WTC11 (cell line): ENCODE results near the gene LTF. TPM values are rescaled to one million over a fixed set of nuclear protein-coding genes. Genes with fewer than 3 reads are reported as not detected.

Experiments used
- ATAC-seq: fragments of 200-7000 bp; cut with Tn5 transposase; 2 replicates; pipeline ENCODE4 v1.10.0; 2021; ENCODE audit warnings: mild to moderate bottlenecking, moderate library complexity
- CTCF ChIA-PET: fragments of 300-600 bp; sonication (Branson Sonifier 250); formaldehyde crosslinking; loops from one replicate; lab custom pipeline; 2021; ENCODE audit warnings: antibody characterized with exemption; lab: Charles Lee
- POLR2A ChIA-PET: fragments of 350-600 bp; sonication (Branson Sonifier 250); formaldehyde crosslinking; loops from one replicate; lab custom pipeline; 2021; ENCODE audit warnings: antibody characterized with exemption; lab: Charles Lee
- DNase-seq: peaks from one replicate; pipeline ENCODE4 v3.0.0; 2021; ENCODE audit warnings: low spot score
- H3K27ac Mint-ChIP-seq: 2 replicates; pipeline ENCODE4 v1.8.0; 2021; ENCODE audit warnings: mixed read lengths
- H3K27me3 Mint-ChIP-seq: 2 replicates; pipeline ENCODE4 v1.8.0; 2021; ENCODE audit warnings: low read depth, mild to moderate bottlenecking, moderate library complexity, mixed read lengths
- H3K36me3 Mint-ChIP-seq: 2 replicates; pipeline ENCODE4 v1.8.0; 2021; ENCODE audit warnings: mixed read lengths
- H3K4me1 Mint-ChIP-seq: 2 replicates; pipeline ENCODE4 v1.8.0; 2022; ENCODE audit warnings: mixed read lengths
- H3K4me3 Mint-ChIP-seq: 2 replicates; pipeline ENCODE4 v1.8.0; 2021; ENCODE audit warnings: mild to moderate bottlenecking, moderate library complexity, mixed read lengths
- H3K9me3 Mint-ChIP-seq: 2 replicates; pipeline ENCODE4 v1.8.0; 2021; ENCODE audit warnings: mixed read lengths
- ATF2 ChIP-seq: sonication (generic); formaldehyde crosslinking; IDR thresholded peaks from 2 replicates; pipeline ENCODE4 v1.8.1; 2022; ENCODE audit warnings: low read depth, missing genetic modification reagents, borderline replicate concordance
- CREB1 ChIP-seq: sonication (generic); formaldehyde crosslinking; IDR thresholded peaks from 2 replicates; pipeline ENCODE4 v1.8.0; 2023; ENCODE audit warnings: mild to moderate bottlenecking, missing genetic modification reagents
- CREM ChIP-seq: sonication (generic); formaldehyde crosslinking; IDR thresholded peaks from 2 replicates; pipeline ENCODE4 v1.8.1; 2022; ENCODE audit warnings: mild to moderate bottlenecking, missing genetic modification reagents, moderate library complexity
- CTCF ChIP-seq: fragments of 200-600 bp; IDR thresholded peaks from 2 replicates; pipeline ENCODE4 v1.8.0; 2022; ENCODE audit warnings: antibody characterized with exemption
- EMX1 ChIP-seq: fragments of 250-450 bp; sonication (Bioruptor Pico); IDR thresholded peaks from 2 replicates; pipeline ENCODE4 v1.8.0; 2021; ENCODE audit warnings: mild to moderate bottlenecking
- FOXP1 ChIP-seq: sonication (generic); formaldehyde crosslinking; IDR thresholded peaks from 2 replicates; pipeline ENCODE4 v1.8.0; 2022; ENCODE audit warnings: missing genetic modification reagents, mild to moderate bottlenecking, moderate library complexity, borderline replicate concordance
- GTF2I ChIP-seq: fragments of 250-450 bp; sonication (Bioruptor Pico); conservative IDR thresholded peaks from 2 replicates; pipeline ENCODE4 v1.4.0; 2021; ENCODE audit warnings: mild to moderate bottlenecking
- JAZF1 ChIP-seq: fragments of 250-450 bp; sonication (Bioruptor Pico); IDR thresholded peaks from 2 replicates; pipeline ENCODE4 v1.9.0; 2021; ENCODE audit warnings: moderate library complexity, mild to moderate bottlenecking, inconsistent platforms
- JUN ChIP-seq: sonication (generic); formaldehyde crosslinking; IDR thresholded peaks from 2 replicates; pipeline ENCODE4 v1.8.0; 2023; ENCODE audit warnings: mild to moderate bottlenecking, missing genetic modification reagents
- MXD4 ChIP-seq: fragments of 250-450 bp; sonication (Bioruptor Pico); IDR thresholded peaks from 2 replicates; pipeline ENCODE4 v1.8.0; 2021; ENCODE audit warnings: mild to moderate bottlenecking, moderate library complexity, borderline replicate concordance
- NR3C1 ChIP-seq: sonication (generic); formaldehyde crosslinking; conservative IDR thresholded peaks from 2 replicates; pipeline ENCODE4 v1.8.1; 2023; ENCODE audit warnings: low read depth, mild to moderate bottlenecking, missing genetic modification reagents
- RORB ChIP-seq: fragments of 250-450 bp; sonication (Bioruptor Pico); IDR thresholded peaks from 2 replicates; pipeline ENCODE4 v1.9.0; 2021; ENCODE audit warnings: mild to moderate bottlenecking
- SMAD3 ChIP-seq: sonication (generic); formaldehyde crosslinking; IDR thresholded peaks from 2 replicates; pipeline ENCODE4 v1.8.0; 2022; ENCODE audit warnings: missing genetic modification reagents, mild to moderate bottlenecking, borderline replicate concordance
- USF1 ChIP-seq: sonication (generic); formaldehyde crosslinking; IDR thresholded peaks from 2 replicates; pipeline ENCODE4 v1.8.0; 2022; ENCODE audit warnings: mild to moderate bottlenecking, missing genetic modification reagents
- ZBTB43 ChIP-seq: sonication (generic); formaldehyde crosslinking; IDR thresholded peaks from 2 replicates; pipeline ENCODE4 v1.8.1; 2023; ENCODE audit warnings: mild to moderate bottlenecking, missing genetic modification reagents
- ZMAT4 ChIP-seq: fragments of 250-450 bp; sonication (Bioruptor Pico); IDR thresholded peaks from 2 replicates; pipeline ENCODE4 v1.9.0; 2021; ENCODE audit warnings: mild to moderate bottlenecking
- ZNF138 ChIP-seq: sonication (generic); formaldehyde crosslinking; conservative IDR thresholded peaks from 2 replicates; pipeline ENCODE4 v1.8.1; 2022; ENCODE audit warnings: mild to moderate bottlenecking, moderate library complexity, missing genetic modification reagents
- ZNF425 ChIP-seq: fragments of 250-450 bp; sonication (Bioruptor Pico); conservative IDR thresholded peaks from 2 replicates; pipeline ENCODE4 v1.9.0; 2021; ENCODE audit warnings: mild to moderate bottlenecking
- total RNA-seq: library from RNA; stranded (reverse); gene quantifications from 3 replicates; pipeline ENCODE4 v1.2.3, GENCODE V29; 2021
- TF ChIP-seq, protein P1 (sequence below): sonication (generic); formaldehyde crosslinking; IDR thresholded peaks from 2 replicates; pipeline ENCODE4 v1.8.0; 2022; ENCODE audit warnings: mild to moderate bottlenecking, missing genetic modification reagents
- TF ChIP-seq, protein P2 (sequence below): sonication (generic); formaldehyde crosslinking; IDR thresholded peaks from 2 replicates; pipeline ENCODE4 v1.8.0; 2023; ENCODE audit warnings: mild to moderate bottlenecking, missing genetic modification reagents

LTF gene
- total RNA-seq, 1 experiment from 2014 or later = 0.22 TPM

- DNase-seq = no peak
- Mint-ChIP-seq H3K4me3 (no peak overlapping the region), H3K27ac (no peak overlapping the region), H3K4me1 (peaks cover 23% of the 10 kb centered on the region), H3K27me3 (peaks cover 9% of the 10 kb centered on the region; the same call in 1 of the 2 replicates), H3K36me3 (no peaks in the 10 kb centered on the region), H3K9me3 (peaks cover 11% of the 10 kb centered on the region)
- CTCF ChIA-PET = interaction anchor here (1.2 to 1.8 kb wide), 3 partner anchors 13 to 321 kb away, joined by 3 to 5 read pairs (median 3); partner anchors contain the start of gene CCR1
- TF ChIP-seq FOXP1 (no peak), JAZF1 (CRISPR knock-in tag) (no peak), NR3C1 (no peak), ZBTB43 (CRISPR knock-in tag) (no peak), ATF2 (CRISPR knock-in tag) (no peak), CREB1 (CRISPR knock-in tag) (no peak), ZMAT4 (CRISPR knock-in tag) (no peak), RORB (no peak), SMAD3 (CRISPR knock-in tag) (no peak), ZNF138 (CRISPR knock-in tag) (no peak)
- TF ChIP-seq, protein P1, sequence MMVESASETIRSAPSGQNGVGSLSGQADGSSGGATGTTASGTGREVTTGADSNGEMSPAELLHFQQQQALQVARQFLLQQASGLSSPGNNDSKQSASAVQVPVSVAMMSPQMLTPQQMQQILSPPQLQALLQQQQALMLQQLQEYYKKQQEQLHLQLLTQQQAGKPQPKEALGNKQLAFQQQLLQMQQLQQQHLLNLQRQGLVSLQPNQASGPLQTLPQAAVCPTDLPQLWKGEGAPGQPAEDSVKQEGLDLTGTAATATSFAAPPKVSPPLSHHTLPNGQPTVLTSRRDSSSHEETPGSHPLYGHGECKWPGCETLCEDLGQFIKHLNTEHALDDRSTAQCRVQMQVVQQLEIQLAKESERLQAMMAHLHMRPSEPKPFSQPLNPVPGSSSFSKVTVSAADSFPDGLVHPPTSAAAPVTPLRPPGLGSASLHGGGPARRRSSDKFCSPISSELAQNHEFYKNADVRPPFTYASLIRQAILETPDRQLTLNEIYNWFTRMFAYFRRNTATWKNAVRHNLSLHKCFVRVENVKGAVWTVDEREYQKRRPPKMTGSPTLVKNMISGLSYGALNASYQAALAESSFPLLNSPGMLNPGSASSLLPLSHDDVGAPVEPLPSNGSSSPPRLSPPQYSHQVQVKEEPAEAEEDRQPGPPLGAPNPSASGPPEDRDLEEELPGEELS (CRISPR knock-in tag) = no peak
- ATAC-seq = no peak
- POLR2A ChIA-PET = no interaction called here
These were observed 66.3 kb downstream of the LTF start for GRCh38 chr3:46398186-46398955.

- Mint-ChIP-seq H3K27ac (no peak overlapping the region), H3K27me3 (peaks cover 12% of the 10 kb centered on the region), H3K4me1 (peaks cover 34% of the 10 kb centered on the region), H3K4me3 (no peak overlapping the region), H3K36me3 (0 out of 2 replicates have a peak, but pooled peaks cover 3% of the 10 kb centered on the region), H3K9me3 (peaks cover 17% of the 10 kb centered on the region)
- ChIA-PET CTCF (no interaction called here), POLR2A (no interaction called here)
- no peak for DNase-seq
- no peak for ATAC-seq
- TF ChIP-seq MXD4 (CRISPR knock-in tag) = no peak
- no peak for TF ChIP-seq JUN
- TF ChIP-seq, protein P2, sequence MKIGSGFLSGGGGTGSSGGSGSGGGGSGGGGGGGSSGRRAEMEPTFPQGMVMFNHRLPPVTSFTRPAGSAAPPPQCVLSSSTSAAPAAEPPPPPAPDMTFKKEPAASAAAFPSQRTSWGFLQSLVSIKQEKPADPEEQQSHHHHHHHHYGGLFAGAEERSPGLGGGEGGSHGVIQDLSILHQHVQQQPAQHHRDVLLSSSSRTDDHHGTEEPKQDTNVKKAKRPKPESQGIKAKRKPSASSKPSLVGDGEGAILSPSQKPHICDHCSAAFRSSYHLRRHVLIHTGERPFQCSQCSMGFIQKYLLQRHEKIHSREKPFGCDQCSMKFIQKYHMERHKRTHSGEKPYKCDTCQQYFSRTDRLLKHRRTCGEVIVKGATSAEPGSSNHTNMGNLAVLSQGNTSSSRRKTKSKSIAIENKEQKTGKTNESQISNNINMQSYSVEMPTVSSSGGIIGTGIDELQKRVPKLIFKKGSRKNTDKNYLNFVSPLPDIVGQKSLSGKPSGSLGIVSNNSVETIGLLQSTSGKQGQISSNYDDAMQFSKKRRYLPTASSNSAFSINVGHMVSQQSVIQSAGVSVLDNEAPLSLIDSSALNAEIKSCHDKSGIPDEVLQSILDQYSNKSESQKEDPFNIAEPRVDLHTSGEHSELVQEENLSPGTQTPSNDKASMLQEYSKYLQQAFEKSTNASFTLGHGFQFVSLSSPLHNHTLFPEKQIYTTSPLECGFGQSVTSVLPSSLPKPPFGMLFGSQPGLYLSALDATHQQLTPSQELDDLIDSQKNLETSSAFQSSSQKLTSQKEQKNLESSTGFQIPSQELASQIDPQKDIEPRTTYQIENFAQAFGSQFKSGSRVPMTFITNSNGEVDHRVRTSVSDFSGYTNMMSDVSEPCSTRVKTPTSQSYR = no peak
- TF ChIP-seq GTF2I = no peak
- no peak for TF ChIP-seq CREM (CRISPR knock-in tag)
- TF ChIP-seq EMX1 (CRISPR knock-in tag) = no peak
- no peak for TF ChIP-seq FOXP1
- no peak for TF ChIP-seq USF1 (CRISPR knock-in tag)
- no peak for TF ChIP-seq ZNF425 (CRISPR knock-in tag)
- no peak for TF ChIP-seq CTCF
These were observed 67.6 kb downstream of the LTF start for GRCh38 chr3:46397111-46397510.
